GM12878 (cell line): ENCODE data around the gene HIRA. TPM values are rescaled to one million over a fixed set of nuclear protein-coding genes. Genes with fewer than 3 reads are reported as not detected.

Experiments
- ATAC-seq: fragments of 200-7000 bp; cut with Tn5 transposase; 3 replicates; pipeline ENCODE4 v1.9.1; 2020; ENCODE audit warnings: mild to moderate bottlenecking, moderate library complexity
- BruUV-seq: library from RNA; stranded (reverse); fragments of 400-500 nt; replicated peaks from 2 replicates; lab custom pipeline; 2021; lab: Mats Ljungman, UMichigan
- CTCF ChIA-PET: fragments of 300-600 bp; sonication (Branson Sonifier 250); formaldehyde crosslinking; extraction: SDS; loops from one replicate; lab custom pipeline; 2021; ENCODE audit warnings: inconsistent platforms; lab: Yijun Ruan, JAX
- POLR2A ChIA-PET: fragments of 350-600 bp; formaldehyde crosslinking; extraction: SDS; loops from one replicate; lab custom pipeline; 2021; ENCODE audit warnings: inconsistent platforms; lab: Charles Lee
- RAD21 ChIA-PET: fragments of 300-600 bp; sonication (Branson Sonifier 250); formaldehyde crosslinking; loops from one replicate; lab custom pipeline; 2023; ENCODE audit warnings: antibody characterized with exemption; ENCODE audit not compliant: unreplicated experiment; lab: Charles Lee
- SMC1A ChIA-PET: fragments of 300-600 bp; sonication (Branson Sonifier 250); formaldehyde crosslinking; loops from one replicate; lab custom pipeline; 2023; ENCODE audit not compliant: unreplicated experiment, uncharacterized antibody; lab: Charles Lee
- DNase-seq: peaks from one replicate; pipeline ENCODE4 v3.0.0-alpha.2; 2011; ENCODE audit warnings: low read depth, low spot score
- FAIRE-seq: peaks from 3 replicates; lab custom pipeline; 2011; peaks lifted over from hg19 to GRCh38; lab: Jason Lieb, UNC
- H2AFZ ChIP-seq: 2 replicates; pipeline ENCODE4 v1.6.0; 2011; ENCODE audit warnings: low read depth, low read length, control low read depth; ENCODE audit not compliant: control insufficient read depth
- H3K27ac ChIP-seq: 2 replicates; pipeline ENCODE4 v1.5.1; 2011; ENCODE audit warnings: control low read depth; ENCODE audit not compliant: control insufficient read depth, insufficient read depth
- H3K27me3 ChIP-seq, 2 experiments: replicated peaks in 1 of 2; 2 replicates each; pipeline versions ENCODE4 v1.6.0 to v1.6.1; 2011; ENCODE audit warnings: low read length in 1 of 2; ENCODE audit not compliant: control insufficient read depth in 2 of 2, insufficient read depth in 2 of 2
- H3K36me3 ChIP-seq, 2 experiments: 2 replicates each; pipeline ENCODE4 v1.5.1; 2011; ENCODE audit warnings: low read length in 1 of 2; ENCODE audit not compliant: control insufficient read depth in 2 of 2, insufficient read depth in 2 of 2
- H3K4me1 ChIP-seq: 2 replicates; pipeline ENCODE4 v1.6.1; 2011; ENCODE audit warnings: mild to moderate bottlenecking, low read length, moderate library complexity, mixed read lengths; ENCODE audit not compliant: control insufficient read depth, insufficient read depth
- H3K4me2 ChIP-seq: 2 replicates; pipeline ENCODE4 v1.6.0; 2011; ENCODE audit warnings: control low read depth; ENCODE audit not compliant: control insufficient read depth, insufficient read depth
- H3K4me3 ChIP-seq: fragments of 200-600 bp; sonication (generic); 2 replicates; pipeline ENCODE4 v1.5.1; 2016
- H3K79me2 ChIP-seq: 2 replicates; pipeline ENCODE4 v1.6.0; 2011; ENCODE audit warnings: low read length; ENCODE audit not compliant: control insufficient read depth, insufficient read depth
- H3K9ac ChIP-seq: 2 replicates; pipeline ENCODE4 v1.8.0; 2011; ENCODE audit warnings: low read length, control low read depth, mixed read lengths; ENCODE audit not compliant: control insufficient read depth, insufficient read depth
- H3K9me3 ChIP-seq: replicated peaks from 3 replicates; pipeline ENCODE4 v1.5.1; 2011; ENCODE audit warnings: mild to moderate bottlenecking, low read length; ENCODE audit not compliant: control insufficient read depth, insufficient read depth
- H4K20me1 ChIP-seq: 2 replicates; pipeline ENCODE4 v1.6.0; 2011; ENCODE audit not compliant: control insufficient read depth, insufficient read depth
- EZH2 ChIP-seq: IDR thresholded peaks from 2 replicates; pipeline ENCODE4 v1.6.1; 2012; ENCODE audit warnings: low read depth, mild to moderate bottlenecking, control low read depth, inconsistent platforms, low read length, borderline replicate concordance; ENCODE audit not compliant: control insufficient read depth
- HDAC2 ChIP-seq: fragments of 200-600 bp; sonication (generic); IDR thresholded peaks from 2 replicates; pipeline ENCODE4 v1.6.1; 2017
- LARP7 ChIP-seq: fragments of 450-650 bp; IDR thresholded peaks from 2 replicates; pipeline ENCODE4 v1.6.1; 2017; ENCODE audit warnings: mild to moderate bottlenecking
- WGBS: methylation state at CpG from one replicate; pipeline ENCODE4 v1.1.6; 2016; ENCODE audit warnings: low lambda C conversion rate; ENCODE audit not compliant: insufficient replicate concordance, insufficient coverage; ENCODE audit errors: missing lambda C conversion rate; 5-methylcytosine and 5-hydroxymethylcytosine counted together
- in situ Hi-C: fragments of 300-500 bp; cut with MboI; formaldehyde crosslinking; loops from 9 replicates; pipeline ENCODE4 v1.14.3; 2018; ENCODE audit warnings: mixed read lengths
- intact Hi-C: fragments of 100-400 bp; cut with micrococcal nuclease; formaldehyde crosslinking; loops from one replicate; pipeline ENCODE4 v1.14.2; 2022; ENCODE audit not compliant: unreplicated experiment
- polyA plus RNA-seq, 11 experiments: library from polyadenylated mRNA; depleted of rRNA in 4 of 11; unstranded in 6 of 11; stranded (reverse) in 5 of 11; fragments of >200 nt; fragmentation: Nextera tagmentation in 4 of 11; fragmentation: Illumina TruSeq in 1 of 11; extraction: Ambion mirVana in 4 of 11; extraction: Trizol in 1 of 11; gene quantifications; 1 replicate in 1 of 11; 2 replicates in 10 of 11; pipeline versions ENCODE4 v1.2.1 to v1.2.3, GENCODE V29; 2011 to 2016; ENCODE audit warnings: inconsistent platforms in 2 of 11, missing spikeins in 2 of 11, low read depth in 1 of 11
- total RNA-seq, 4 experiments: library from RNA; depleted of rRNA in 3 of 4; stranded (reverse); fragments of >200 nt in 3 of 4; fragmentation: Illumina TruSeq in 1 of 4; extraction: Trizol in 1 of 4; gene quantifications; 2 replicates each; pipeline versions ENCODE4 v1.2.1 to v1.2.3, GENCODE V29; 2013 to 2021
- TF ChIP-seq, protein P1 (sequence below): IDR thresholded peaks from 2 replicates; pipeline ENCODE4 v1.6.1; 2012; ENCODE audit warnings: mild to moderate bottlenecking, low read depth, low read length
- TF ChIP-seq, protein P2 (sequence below): fragments of 450-650 bp; IDR thresholded peaks from 2 replicates; pipeline ENCODE4 v1.6.1; 2014; ENCODE audit warnings: mild to moderate bottlenecking
- TF ChIP-seq, protein P3 (sequence below): fragments of 450-650 bp; IDR thresholded peaks from 2 replicates; pipeline ENCODE4 v1.6.1; 2017; ENCODE audit warnings: mild to moderate bottlenecking, moderate library complexity

The HIRA gene
- total and polyA plus RNA-seq, 10 of the 15 experiments (the other 5 are each of a cell fraction or from before 2014, with no cell fraction given): 0.34 to 32.7 (median 14.5) TPM

DNA sequence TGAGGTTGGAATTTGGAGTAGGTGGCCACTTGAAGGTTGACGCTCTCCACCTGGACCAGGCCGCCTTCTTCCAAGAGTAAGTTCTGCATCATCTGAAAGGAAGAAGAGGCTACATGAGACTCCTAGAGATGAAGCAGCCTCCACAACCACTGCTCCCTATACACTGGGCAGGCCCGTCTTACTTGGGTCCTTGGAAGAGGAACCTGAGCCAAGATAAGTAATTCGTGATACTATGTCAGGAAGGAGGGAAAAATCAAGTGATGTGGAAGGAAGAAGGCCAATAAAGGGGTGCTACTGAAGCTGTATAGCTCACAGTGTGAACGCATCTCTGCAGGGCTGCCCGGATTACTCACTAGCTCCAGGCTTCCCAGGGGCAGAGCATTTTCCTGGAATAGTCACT is 36.4 kb upstream of the HIRA start (continued):
- TF ChIP-seq, protein P1, sequence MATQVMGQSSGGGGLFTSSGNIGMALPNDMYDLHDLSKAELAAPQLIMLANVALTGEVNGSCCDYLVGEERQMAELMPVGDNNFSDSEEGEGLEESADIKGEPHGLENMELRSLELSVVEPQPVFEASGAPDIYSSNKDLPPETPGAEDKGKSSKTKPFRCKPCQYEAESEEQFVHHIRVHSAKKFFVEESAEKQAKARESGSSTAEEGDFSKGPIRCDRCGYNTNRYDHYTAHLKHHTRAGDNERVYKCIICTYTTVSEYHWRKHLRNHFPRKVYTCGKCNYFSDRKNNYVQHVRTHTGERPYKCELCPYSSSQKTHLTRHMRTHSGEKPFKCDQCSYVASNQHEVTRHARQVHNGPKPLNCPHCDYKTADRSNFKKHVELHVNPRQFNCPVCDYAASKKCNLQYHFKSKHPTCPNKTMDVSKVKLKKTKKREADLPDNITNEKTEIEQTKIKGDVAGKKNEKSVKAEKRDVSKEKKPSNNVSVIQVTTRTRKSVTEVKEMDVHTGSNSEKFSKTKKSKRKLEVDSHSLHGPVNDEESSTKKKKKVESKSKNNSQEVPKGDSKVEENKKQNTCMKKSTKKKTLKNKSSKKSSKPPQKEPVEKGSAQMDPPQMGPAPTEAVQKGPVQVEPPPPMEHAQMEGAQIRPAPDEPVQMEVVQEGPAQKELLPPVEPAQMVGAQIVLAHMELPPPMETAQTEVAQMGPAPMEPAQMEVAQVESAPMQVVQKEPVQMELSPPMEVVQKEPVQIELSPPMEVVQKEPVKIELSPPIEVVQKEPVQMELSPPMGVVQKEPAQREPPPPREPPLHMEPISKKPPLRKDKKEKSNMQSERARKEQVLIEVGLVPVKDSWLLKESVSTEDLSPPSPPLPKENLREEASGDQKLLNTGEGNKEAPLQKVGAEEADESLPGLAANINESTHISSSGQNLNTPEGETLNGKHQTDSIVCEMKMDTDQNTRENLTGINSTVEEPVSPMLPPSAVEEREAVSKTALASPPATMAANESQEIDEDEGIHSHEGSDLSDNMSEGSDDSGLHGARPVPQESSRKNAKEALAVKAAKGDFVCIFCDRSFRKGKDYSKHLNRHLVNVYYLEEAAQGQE: no peak

DNA sequence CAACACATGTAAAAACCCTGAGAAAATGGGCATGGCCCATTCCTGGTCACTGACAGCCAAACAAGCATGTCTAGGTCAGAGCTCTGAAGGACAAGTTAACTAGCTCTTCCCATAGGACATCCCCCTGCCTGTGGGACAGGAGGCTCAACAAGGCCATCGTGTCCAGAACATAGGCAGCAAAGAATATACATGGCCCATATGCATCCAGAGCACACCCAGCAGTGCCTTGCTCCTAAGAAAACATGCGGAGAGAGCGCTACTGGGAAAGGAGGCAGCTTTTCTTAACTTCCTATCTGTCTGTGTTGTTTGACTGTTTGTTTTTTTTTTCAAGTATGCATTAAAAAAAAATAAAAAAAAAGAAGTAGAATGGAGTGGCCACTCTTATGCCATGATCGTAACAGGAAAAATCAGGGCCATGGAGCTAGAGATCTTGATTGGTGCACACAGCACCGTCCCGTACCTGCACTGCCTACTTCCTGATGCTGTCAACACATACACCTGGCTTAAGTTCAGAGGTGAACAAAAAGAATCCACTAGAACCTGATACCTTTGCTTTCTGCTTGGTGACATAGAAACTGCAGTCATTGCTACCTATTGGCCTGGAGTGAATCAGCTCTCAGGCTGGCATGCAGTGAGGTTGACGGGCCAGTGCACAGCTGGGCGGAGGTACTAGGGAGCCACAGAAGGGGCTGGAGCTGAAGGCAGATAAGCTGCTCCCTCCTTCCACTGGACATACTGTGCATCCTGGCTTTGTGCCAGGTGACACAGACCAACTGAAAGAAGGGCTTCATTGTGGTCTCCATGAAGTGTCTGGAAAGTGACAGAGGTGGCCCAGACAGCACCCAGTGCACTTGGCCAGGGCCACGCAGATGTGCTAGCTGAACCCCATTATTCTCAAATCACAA is 35.6 kb upstream of the HIRA start:
- no peaks in the 10 kb centered on the region for H3K9me3 ChIP-seq
- H3K4me1 ChIP-seq: no peaks in the 10 kb centered on the region
- BruUV-seq: no TSS peak
- no peak overlapping the region for H2AFZ ChIP-seq
- RAD21 ChIA-PET: no interaction called here
- H4K20me1 ChIP-seq: peaks cover 2% of the 10 kb centered on the region; the same call in 1 of the 2 replicates
- H3K4me2 ChIP-seq: no peak overlapping the region
- intact Hi-C loops (no loop called here), in situ Hi-C loops (no loop called here)
- no peak for DNase-seq
- H3K79me2 ChIP-seq: no peaks in the 10 kb centered on the region; the same call in 1 of the 2 replicates
- SMC1A ChIA-PET: no interaction called here
- H3K27ac ChIP-seq: no peak overlapping the region
- CTCF ChIA-PET: interaction anchor here (0.6 to 0.9 kb wide), 2 partner anchors 10 to 98 kb away, joined by 3 read pairs; no protein-coding TSS in a partner anchor
- H3K9ac ChIP-seq: no peak overlapping the region
- no peaks in the 10 kb centered on the region for H3K27me3 ChIP-seq
- ATAC-seq: no peak
- H3K4me3 ChIP-seq: no peak overlapping the region
- no peak for FAIRE-seq
- POLR2A ChIA-PET: interaction anchor here (0.6 kb wide), 1 partner anchor 131 kb away, joined by 3 read pairs; no protein-coding TSS in a partner anchor
- H3K36me3 ChIP-seq: peaks cover 38 to 43% of the 10 kb centered on the region in 2 experiments
- 97% methylated on average over 9 of the region's 9 CpGs for WGBS
- TF ChIP-seq HDAC2 (no peak), EZH2 (no peak), LARP7 (no peak)
- TF ChIP-seq, protein P1: no peak
- TF ChIP-seq, protein P2, sequence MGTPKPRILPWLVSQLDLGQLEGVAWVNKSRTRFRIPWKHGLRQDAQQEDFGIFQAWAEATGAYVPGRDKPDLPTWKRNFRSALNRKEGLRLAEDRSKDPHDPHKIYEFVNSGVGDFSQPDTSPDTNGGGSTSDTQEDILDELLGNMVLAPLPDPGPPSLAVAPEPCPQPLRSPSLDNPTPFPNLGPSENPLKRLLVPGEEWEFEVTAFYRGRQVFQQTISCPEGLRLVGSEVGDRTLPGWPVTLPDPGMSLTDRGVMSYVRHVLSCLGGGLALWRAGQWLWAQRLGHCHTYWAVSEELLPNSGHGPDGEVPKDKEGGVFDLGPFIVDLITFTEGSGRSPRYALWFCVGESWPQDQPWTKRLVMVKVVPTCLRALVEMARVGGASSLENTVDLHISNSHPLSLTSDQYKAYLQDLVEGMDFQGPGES: no peak
- TF ChIP-seq, protein P3, sequence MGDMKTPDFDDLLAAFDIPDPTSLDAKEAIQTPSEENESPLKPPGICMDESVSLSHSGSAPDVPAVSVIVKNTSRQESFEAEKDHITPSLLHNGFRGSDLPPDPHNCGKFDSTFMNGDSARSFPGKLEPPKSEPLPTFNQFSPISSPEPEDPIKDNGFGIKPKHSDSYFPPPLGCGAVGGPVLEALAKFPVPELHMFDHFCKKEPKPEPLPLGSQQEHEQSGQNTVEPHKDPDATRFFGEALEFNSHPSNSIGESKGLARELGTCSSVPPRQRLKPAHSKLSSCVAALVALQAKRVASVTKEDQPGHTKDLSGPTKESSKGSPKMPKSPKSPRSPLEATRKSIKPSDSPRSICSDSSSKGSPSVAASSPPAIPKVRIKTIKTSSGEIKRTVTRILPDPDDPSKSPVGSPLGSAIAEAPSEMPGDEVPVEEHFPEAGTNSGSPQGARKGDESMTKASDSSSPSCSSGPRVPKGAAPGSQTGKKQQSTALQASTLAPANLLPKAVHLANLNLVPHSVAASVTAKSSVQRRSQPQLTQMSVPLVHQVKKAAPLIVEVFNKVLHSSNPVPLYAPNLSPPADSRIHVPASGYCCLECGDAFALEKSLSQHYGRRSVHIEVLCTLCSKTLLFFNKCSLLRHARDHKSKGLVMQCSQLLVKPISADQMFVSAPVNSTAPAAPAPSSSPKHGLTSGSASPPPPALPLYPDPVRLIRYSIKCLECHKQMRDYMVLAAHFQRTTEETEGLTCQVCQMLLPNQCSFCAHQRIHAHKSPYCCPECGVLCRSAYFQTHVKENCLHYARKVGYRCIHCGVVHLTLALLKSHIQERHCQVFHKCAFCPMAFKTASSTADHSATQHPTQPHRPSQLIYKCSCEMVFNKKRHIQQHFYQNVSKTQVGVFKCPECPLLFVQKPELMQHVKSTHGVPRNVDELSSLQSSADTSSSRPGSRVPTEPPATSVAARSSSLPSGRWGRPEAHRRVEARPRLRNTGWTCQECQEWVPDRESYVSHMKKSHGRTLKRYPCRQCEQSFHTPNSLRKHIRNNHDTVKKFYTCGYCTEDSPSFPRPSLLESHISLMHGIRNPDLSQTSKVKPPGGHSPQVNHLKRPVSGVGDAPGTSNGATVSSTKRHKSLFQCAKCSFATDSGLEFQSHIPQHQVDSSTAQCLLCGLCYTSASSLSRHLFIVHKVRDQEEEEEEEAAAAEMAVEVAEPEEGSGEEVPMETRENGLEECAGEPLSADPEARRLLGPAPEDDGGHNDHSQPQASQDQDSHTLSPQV: no peak
